HepG2 (cell line): ENCODE data around the gene TUBB3. TPM values are rescaled to one million over a fixed set of nuclear protein-coding genes. Genes with fewer than 3 reads are reported as not detected.
A peak's percentile ranks its signal among the peaks of the same experiment; 100 is the strongest.

ENCODE experiments used
- CHD2 ChIP-seq: IDR thresholded peaks from 2 replicates; pipeline ENCODE4 v1.6.1; 2011; ENCODE audit warnings: low read depth, low read length, improper control_type of control experiment
- IKZF1 ChIP-seq: fragments of 450-650 bp; IDR thresholded peaks from 2 replicates; pipeline ENCODE4 v1.7.1; 2016
- SALL2 ChIP-seq: sonication (generic); formaldehyde crosslinking; IDR thresholded peaks from 2 replicates; pipeline ENCODE4 v1.8.1; 2023; ENCODE audit warnings: mild to moderate bottlenecking, missing genetic modification reagents, inconsistent platforms
- SNAPC5 ChIP-seq: sonication (generic); formaldehyde crosslinking; IDR thresholded peaks from 2 replicates; pipeline ENCODE4 v1.8.1; 2023; ENCODE audit warnings: mild to moderate bottlenecking, missing genetic modification reagents, borderline replicate concordance
- SP140L ChIP-seq: sonication (generic); formaldehyde crosslinking; IDR thresholded peaks from 2 replicates; pipeline ENCODE4 v1.4.0; 2020; ENCODE audit warnings: missing genetic modification reagents, borderline replicate concordance
- SP4 ChIP-seq: sonication (generic); formaldehyde crosslinking; IDR thresholded peaks from 2 replicates; pipeline ENCODE4 v1.8.1; 2023; ENCODE audit warnings: mild to moderate bottlenecking, missing genetic modification reagents
- SRSF1 ChIP-seq: fragments of 200-400 bp; formaldehyde crosslinking; optimal IDR thresholded peaks from 2 replicates; pipeline ENCODE3; 2017; ENCODE audit warnings: mild to moderate bottlenecking, low read depth, low read length, moderate library complexity
- ZBTB37 ChIP-seq: sonication (generic); formaldehyde crosslinking; IDR thresholded peaks from 2 replicates; pipeline ENCODE4 v1.4.0; 2020; ENCODE audit warnings: mild to moderate bottlenecking, missing genetic modification reagents
- ZFP36L1 ChIP-seq: sonication (generic); formaldehyde crosslinking; IDR thresholded peaks from 2 replicates; pipeline ENCODE4 v1.8.0; 2022; ENCODE audit warnings: mild to moderate bottlenecking, missing genetic modification reagents, moderate library complexity
- ZMAT3 ChIP-seq: sonication (generic); formaldehyde crosslinking; conservative IDR thresholded peaks from 2 replicates; pipeline ENCODE4 v1.7.0; 2021; ENCODE audit warnings: missing genetic modification reagents
- ZNF446 ChIP-seq: sonication (generic); formaldehyde crosslinking; IDR thresholded peaks from 2 replicates; pipeline ENCODE4 v1.5.0; 2020; ENCODE audit warnings: mild to moderate bottlenecking, missing genetic modification reagents
- ZNF468 ChIP-seq: sonication (generic); formaldehyde crosslinking; IDR thresholded peaks from 2 replicates; pipeline ENCODE4 v1.8.0; 2022; ENCODE audit warnings: mild to moderate bottlenecking, moderate library complexity, missing genetic modification reagents
- ZNF501 ChIP-seq: sonication (generic); formaldehyde crosslinking; IDR thresholded peaks from 2 replicates; pipeline ENCODE4 v1.5.1; 2020; ENCODE audit warnings: mild to moderate bottlenecking, moderate library complexity, missing genetic modification reagents
- ZNF614 ChIP-seq: IDR thresholded peaks from 2 replicates; pipeline ENCODE4 v1.6.1; 2018; ENCODE audit warnings: missing biosample characterization, missing genetic modification reagents, inconsistent platforms, borderline replicate concordance
- ZNF768 ChIP-seq: sonication (generic); formaldehyde crosslinking; IDR thresholded peaks from 2 replicates; pipeline ENCODE4 v1.4.0; 2020; ENCODE audit warnings: missing genetic modification reagents
- polyA plus RNA-seq, 8 experiments: library from polyadenylated mRNA; depleted of rRNA in 3 of 8; stranded (reverse) in 7 of 8; unstranded in 1 of 8; fragments of >200 nt; fragmentation: Illumina TruSeq in 4 of 8; extraction: Trizol in 4 of 8; gene quantifications; 2 replicates each; pipeline versions ENCODE4 v1.2.1 to v1.2.3, GENCODE V29; 2011 to 2016; ENCODE audit warnings: low read depth in 4 of 8, missing spikeins in 1 of 8, mixed read lengths in 1 of 8; ENCODE audit not compliant: insufficient read depth in 1 of 8
- total RNA-seq, 5 experiments: library from RNA; depleted of rRNA; stranded (reverse); fragments of >200 nt; fragmentation: Illumina TruSeq; extraction: Trizol; gene quantifications; 2 replicates each; pipeline ENCODE4 v1.2.3, GENCODE V29; 2016; ENCODE audit warnings: low read depth in 1 of 5
- TF ChIP-seq, protein P1 (sequence below): sonication (generic); formaldehyde crosslinking; IDR thresholded peaks from 2 replicates; pipeline ENCODE4 v1.5.0; 2020; ENCODE audit warnings: mild to moderate bottlenecking, missing genetic modification reagents, borderline replicate concordance
- TF ChIP-seq, protein P2 (sequence below): sonication (generic); formaldehyde crosslinking; IDR thresholded peaks from 2 replicates; pipeline ENCODE4 v1.8.1; 2022; ENCODE audit warnings: mild to moderate bottlenecking, missing genetic modification reagents
- TF ChIP-seq, protein P3 (sequence below): sonication (generic); formaldehyde crosslinking; IDR thresholded peaks from 2 replicates; pipeline ENCODE4 v1.4.0; 2020; ENCODE audit warnings: missing genetic modification reagents
- TF ChIP-seq, protein P4 (sequence below): sonication (generic); formaldehyde crosslinking; IDR thresholded peaks from 2 replicates; pipeline ENCODE4 v1.4.0; 2020; ENCODE audit warnings: low read depth, mild to moderate bottlenecking, missing genetic modification reagents
- TF ChIP-seq, protein P5 (sequence below): sonication (generic); formaldehyde crosslinking; IDR thresholded peaks from 2 replicates; pipeline ENCODE4 v1.8.0; 2022; ENCODE audit warnings: missing genetic modification reagents, mild to moderate bottlenecking, inconsistent platforms, borderline replicate concordance

TUBB3 gene
- total and polyA plus RNA-seq, 2 of the 13 experiments (the other 11 are each of a cell fraction or from before 2014, with no cell fraction given) = 110 to 185 TPM

DNA sequence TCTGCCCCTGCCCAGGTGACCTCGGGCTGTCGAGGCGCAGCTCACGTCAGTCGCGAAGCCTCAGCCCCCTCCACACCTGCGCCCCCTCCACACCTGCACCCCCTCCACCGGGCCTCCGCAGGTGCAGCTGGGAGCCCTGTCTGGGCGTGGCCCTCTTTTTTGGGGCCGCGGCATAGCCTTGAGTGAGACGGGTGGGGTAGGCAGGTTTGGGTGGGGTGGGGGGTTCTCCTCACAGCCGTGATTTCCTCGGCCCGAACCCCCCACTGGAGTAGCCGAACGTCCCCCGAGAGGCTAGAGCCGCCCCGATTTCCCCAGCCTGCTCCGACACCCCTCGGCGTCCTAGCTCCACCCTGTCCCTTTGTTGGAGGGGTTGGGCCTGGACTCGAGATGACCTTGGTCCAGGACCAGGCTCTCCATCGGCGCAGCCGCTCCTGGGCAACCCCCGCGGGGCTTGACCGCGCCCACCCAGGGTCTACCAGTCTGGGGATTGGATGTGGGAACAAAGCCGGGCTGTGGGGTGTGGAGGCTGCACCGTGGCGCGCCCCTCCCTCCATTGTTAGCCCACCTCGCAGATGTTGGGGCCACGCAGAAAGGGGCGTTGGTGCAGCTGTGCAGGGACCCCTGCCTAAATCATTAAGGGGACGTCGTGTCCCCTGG is 626 bp downstream of the TUBB3 start (continued):
- TF ChIP-seq ZFP36L1 (0 out of 2 replicates have a peak, but pooled peaks have one; percentile 0), ZNF468 (CRISPR knock-in tag) (no peak), ZNF501 (CRISPR knock-in tag) (peak; percentile 59; the same call in 1 of the 2 replicates), CHD2 (no peak), SP4 (no peak), ZNF768 (no peak), SRSF1 (no peak), ZBTB37 (CRISPR knock-in tag) (no peak), ZNF446 (CRISPR knock-in tag) (no peak), ZMAT3 (CRISPR knock-in tag) (no peak), ZNF614 (CRISPR knock-in tag) (peak; percentile 37; the same call in 1 of the 2 replicates), IKZF1 (no peak), SP140L (no peak), SNAPC5 (no peak), SALL2 (no peak)
- TF ChIP-seq, protein P1, sequence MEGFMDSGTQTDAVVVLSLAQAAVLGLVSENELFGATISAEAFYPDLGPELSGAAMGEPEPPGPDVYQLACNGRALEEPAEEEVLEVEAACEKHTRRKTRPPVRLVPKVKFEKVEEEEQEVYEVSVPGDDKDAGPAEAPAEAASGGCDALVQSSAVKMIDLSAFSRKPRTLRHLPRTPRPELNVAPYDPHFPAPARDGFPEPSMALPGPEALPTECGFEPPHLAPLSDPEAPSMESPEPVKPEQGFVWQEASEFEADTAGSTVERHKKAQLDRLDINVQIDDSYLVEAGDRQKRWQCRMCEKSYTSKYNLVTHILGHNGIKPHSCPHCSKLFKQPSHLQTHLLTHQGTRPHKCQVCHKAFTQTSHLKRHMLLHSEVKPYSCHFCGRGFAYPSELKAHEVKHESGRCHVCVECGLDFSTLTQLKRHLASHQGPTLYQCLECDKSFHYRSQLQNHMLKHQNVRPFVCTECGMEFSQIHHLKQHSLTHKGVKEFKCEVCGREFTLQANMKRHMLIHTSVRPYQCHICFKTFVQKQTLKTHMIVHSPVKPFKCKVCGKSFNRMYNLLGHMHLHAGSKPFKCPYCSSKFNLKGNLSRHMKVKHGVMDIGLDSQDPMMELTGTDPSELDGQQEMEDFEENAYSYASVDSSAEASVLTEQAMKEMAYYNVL (CRISPR knock-in tag) = no peak
- TF ChIP-seq, protein P2, sequence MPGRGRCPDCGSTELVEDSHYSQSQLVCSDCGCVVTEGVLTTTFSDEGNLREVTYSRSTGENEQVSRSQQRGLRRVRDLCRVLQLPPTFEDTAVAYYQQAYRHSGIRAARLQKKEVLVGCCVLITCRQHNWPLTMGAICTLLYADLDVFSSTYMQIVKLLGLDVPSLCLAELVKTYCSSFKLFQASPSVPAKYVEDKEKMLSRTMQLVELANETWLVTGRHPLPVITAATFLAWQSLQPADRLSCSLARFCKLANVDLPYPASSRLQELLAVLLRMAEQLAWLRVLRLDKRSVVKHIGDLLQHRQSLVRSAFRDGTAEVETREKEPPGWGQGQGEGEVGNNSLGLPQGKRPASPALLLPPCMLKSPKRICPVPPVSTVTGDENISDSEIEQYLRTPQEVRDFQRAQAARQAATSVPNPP = no peak
- TF ChIP-seq, protein P3, sequence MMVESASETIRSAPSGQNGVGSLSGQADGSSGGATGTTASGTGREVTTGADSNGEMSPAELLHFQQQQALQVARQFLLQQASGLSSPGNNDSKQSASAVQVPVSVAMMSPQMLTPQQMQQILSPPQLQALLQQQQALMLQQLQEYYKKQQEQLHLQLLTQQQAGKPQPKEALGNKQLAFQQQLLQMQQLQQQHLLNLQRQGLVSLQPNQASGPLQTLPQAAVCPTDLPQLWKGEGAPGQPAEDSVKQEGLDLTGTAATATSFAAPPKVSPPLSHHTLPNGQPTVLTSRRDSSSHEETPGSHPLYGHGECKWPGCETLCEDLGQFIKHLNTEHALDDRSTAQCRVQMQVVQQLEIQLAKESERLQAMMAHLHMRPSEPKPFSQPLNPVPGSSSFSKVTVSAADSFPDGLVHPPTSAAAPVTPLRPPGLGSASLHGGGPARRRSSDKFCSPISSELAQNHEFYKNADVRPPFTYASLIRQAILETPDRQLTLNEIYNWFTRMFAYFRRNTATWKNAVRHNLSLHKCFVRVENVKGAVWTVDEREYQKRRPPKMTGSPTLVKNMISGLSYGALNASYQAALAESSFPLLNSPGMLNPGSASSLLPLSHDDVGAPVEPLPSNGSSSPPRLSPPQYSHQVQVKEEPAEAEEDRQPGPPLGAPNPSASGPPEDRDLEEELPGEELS = no peak
- TF ChIP-seq, protein P4, sequence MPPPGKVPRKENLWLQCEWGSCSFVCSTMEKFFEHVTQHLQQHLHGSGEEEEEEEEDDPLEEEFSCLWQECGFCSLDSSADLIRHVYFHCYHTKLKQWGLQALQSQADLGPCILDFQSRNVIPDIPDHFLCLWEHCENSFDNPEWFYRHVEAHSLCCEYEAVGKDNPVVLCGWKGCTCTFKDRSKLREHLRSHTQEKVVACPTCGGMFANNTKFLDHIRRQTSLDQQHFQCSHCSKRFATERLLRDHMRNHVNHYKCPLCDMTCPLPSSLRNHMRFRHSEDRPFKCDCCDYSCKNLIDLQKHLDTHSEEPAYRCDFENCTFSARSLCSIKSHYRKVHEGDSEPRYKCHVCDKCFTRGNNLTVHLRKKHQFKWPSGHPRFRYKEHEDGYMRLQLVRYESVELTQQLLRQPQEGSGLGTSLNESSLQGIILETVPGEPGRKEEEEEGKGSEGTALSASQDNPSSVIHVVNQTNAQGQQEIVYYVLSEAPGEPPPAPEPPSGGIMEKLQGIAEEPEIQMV (CRISPR knock-in tag) = no peak
- TF ChIP-seq, protein P5, sequence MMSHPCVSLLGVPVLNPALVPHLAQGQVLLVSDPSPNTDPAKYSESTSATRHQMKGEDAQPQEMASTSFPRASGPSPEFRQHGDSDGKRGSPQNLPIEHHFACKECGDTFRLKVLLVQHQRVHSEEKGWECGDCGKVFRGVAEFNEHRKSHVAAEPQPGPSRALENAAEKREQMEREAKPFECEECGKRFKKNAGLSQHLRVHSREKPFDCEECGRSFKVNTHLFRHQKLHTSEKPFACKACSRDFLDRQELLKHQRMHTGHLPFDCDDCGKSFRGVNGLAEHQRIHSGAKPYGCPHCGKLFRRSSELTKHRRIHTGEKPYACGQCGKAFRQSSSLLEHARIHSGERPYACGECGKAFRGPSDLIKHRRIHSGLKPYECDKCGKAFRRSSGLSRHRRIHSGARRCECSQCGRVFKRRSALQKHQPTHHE (CRISPR knock-in tag) = no peak
